ENCODE measurements around the gene PROK1.
"Not testable (repeated sequence)": the region's sequence is repeated elsewhere in the genome, so short reads cannot be mapped to it uniquely, and the experiment has no call there.

Gene PROK1, protein sequence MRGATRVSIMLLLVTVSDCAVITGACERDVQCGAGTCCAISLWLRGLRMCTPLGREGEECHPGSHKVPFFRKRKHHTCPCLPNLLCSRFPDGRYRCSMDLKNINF

DNA sequence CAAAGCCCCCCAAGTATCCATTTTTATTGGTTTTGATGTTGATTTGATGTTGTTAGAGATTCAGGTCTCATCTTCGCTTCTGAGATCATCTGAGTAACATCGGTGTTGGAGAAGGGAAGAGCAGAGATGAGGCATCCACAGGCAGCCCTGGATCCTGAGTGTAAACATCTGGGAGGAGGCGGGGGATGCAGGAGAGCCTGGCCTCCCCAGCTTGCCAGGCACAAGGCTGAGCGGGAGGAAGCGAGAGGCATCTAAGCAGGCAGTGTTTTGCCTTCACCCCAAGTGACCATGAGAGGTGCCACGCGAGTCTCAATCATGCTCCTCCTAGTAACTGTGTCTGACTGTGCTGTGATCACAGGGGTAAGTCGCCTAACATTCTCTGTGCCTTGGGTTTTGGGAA, at the start of gene PROK1:
Gene PROK1 (plus strand): TSS at position 221 of the 400 bp plus-strand sequence. CDS start 68 bp downstream, at position 289.
- no peak for DNase-seq (ENCODE audit: low read depth)

DNA sequence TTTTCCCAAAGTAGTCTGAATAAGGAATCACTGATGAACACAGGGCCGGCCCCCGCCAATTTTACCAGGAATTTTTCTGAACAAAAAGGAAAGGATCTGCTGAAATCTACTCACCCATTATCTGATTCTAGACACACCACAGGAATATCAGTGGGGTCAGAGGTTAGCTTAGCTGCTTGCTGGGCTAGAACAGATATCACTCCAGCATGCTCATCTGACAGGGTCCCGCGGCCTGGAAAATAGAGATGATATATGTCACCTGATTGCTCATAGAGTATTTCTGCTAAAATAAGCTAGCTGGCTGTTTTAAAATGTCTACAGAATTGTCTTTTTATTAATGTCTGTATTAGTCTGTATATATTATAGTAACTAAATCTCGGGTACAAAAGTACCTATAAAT, 47.1 kb upstream of the PROK1 start:
- DNase-seq (ENCODE audit: low read depth): no peak

GRCh38 chr1:110404401-110404800, 46.5 kb upstream of the PROK1 start:
- no peak for DNase-seq (ENCODE audit: low read depth)

DNA sequence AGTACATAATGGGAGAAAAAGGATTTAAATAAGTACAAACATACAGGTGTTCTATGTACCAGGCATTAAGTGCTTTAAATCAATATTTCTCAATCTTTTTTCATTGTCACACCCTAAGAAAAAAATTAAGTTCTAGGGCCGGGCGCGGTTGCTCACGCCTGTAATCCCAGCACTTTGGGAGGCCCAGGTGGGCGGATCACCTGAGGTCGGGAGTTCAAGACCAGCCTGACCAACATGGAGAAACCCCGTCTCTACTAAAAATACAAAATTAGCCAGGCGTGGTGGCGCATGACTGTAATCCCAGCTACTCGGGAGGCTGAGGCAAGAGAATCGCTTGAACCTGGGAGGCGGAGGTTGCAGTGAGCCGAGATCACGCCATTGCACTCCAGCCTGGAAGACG, 44.5 kb upstream of the PROK1 start:
- DNase-seq (ENCODE audit: low read depth): not testable (repeated sequence)

GRCh38 chr1:110407260-110408210, 43.4 kb upstream of the PROK1 start, which contains the start of gene LAMTOR5:
Gene LAMTOR5, minus strand, starts transcription at chr1:110407694. Its CDS starts 74 bp downstream, at chr1:110407620.
- peak; percentile 85 for DNase-seq (ENCODE audit: low read depth)

DNA sequence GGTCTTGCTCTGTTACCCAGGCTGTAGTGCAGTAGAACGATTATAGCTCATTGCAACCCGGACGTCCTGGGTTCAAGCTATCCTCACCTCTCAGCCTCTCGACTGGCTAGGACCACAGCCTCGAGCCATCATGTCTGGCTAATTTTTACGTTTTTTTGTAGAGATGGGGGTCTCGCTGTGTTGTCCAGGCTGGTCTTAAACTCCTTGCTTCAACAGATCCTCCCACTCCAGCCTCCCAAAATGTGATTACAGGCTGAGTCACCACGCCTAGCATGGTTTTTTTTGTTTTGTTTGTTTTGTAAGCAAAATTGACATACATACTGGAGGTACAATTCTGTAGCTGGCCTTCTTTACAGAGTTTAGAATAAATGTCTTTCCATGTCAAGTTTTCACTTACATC, 42.5 kb upstream of the PROK1 start:
- DNase-seq (ENCODE audit: low read depth): no peak

GRCh38 chr1:110409316-110409715, 41.6 kb upstream of the PROK1 start:
- DNase-seq (ENCODE audit: low read depth): no peak

- DNase-seq (ENCODE audit: low read depth): no peak
These were observed 39.7 kb upstream of the PROK1 start for GRCh38 chr1:110411173-110411735.

DNA sequence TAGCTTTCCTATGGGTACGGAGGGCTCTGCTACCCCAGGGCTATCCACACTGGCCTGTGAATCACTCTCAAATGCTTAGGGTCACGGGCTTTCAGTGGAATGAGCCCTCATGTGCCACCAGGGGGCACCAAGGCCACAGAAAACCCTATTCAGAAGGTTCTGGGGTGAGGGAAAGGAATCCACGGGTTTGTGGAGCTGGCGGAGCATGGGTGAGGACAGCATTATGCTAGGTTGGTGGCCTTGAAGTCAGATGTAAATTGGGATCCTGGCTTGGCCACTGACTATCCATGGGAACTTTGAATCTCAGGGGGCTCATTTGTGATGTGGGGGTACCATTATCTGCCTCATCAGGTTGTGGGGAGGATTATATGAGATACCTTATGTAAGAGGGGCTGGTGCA, 38.4 kb upstream of the PROK1 start:
- DNase-seq (ENCODE audit: low read depth): peak; percentile 36

GRCh38 chr1:110413045-110413444, 37.9 kb upstream of the PROK1 start:
- DNase-seq (ENCODE audit: low read depth): not testable (repeated sequence)

DNA sequence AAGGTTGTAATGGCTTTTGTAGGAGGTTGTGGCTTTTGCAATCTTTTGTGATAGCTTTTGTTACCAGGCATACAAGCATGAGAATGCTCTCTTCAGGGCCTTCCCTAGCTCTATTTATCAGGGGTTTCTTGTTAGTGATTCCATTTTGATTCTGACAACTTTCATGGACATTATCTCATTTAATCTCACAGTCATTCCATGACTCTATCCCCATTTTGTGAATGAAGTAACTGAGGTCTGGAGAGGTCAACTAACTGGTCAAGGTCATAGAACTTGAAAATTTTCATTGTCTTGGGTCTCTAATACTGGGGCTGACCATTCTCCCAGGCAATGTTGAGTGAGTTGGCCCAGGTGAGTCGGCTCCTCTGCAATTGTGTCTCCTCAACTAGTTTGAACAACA, 32.2 kb upstream of the PROK1 start:
- DNase-seq (ENCODE audit: low read depth): no peak

DNA sequence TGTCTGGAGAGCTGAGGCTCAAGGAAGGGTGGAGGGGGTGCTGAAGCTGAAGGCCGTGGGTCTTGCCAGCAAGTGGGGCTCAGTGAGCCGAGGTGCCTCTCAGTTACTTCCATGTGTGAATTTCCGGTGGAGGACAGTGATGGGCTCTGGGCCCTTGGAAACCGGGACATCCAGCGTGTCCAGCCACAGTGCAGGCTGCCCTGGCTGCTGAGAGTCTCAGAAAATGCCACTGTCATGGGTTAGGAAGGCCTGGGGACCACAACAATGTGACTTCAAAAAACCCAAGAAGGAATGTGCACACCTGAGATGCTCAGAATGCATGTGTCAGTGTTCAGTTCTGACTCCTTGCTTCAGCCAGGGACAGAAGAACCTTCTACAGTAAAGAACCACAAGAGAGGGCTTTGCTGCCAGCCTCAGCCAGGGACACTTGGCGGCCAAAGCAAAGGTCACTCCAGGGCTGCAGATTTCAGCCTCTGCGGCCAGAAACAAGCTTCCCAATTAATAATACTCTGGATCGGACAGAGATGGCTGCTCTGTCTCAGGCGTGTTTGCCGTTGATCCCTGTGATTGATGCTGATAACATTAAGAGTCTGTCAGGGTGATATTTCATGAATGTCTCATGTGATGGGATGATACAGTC, 30.8 kb upstream of the PROK1 start:
- no peak for DNase-seq (ENCODE audit: low read depth)

DNA sequence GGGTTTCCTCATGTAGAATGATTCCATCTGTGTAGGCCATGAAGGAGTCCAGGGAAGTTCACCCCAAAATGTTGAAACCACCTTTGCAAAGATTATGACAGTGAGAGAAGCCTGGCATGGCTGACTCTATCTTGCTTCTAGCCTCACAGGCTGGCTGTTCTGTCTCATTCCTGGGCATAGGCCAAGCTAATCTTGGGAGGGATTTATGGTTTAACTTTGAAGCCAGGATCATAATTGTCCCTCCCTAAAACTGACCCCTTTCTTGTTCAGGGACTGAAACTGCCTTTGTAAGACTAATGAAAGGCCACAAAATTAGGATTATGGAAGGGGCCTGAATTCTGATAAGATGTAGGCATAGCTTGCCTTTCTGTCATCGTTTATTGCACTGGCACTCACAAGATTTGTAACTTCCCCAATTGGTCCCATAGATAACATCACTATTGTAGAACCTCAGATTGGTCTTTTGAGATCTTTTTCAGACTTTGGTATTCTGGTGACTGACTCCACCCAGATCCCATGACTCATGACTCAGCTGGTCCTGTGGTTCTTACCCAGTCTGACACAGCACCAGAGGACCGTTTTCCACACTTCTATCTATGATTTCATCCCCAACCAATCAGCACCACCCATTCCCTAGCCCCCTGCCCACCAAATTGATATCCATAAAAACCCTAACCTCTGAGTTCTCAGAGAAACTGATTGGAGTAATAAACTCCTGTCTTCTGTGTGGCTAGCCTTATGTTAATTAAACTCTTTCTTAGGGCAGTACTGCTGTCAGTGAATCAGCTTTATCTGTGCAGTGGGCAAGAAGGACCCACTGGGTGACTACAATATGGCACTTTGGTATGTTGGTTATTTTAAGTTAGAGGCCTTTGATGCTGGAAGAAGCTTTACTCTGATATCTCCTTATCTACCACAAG, 29.8 kb upstream of the PROK1 start:
- no peak for DNase-seq (ENCODE audit: low read depth)

GRCh38 chr1:110424699-110425611, 26.0 kb upstream of the PROK1 start:
- DNase-seq (ENCODE audit: low read depth): no peak

DNA sequence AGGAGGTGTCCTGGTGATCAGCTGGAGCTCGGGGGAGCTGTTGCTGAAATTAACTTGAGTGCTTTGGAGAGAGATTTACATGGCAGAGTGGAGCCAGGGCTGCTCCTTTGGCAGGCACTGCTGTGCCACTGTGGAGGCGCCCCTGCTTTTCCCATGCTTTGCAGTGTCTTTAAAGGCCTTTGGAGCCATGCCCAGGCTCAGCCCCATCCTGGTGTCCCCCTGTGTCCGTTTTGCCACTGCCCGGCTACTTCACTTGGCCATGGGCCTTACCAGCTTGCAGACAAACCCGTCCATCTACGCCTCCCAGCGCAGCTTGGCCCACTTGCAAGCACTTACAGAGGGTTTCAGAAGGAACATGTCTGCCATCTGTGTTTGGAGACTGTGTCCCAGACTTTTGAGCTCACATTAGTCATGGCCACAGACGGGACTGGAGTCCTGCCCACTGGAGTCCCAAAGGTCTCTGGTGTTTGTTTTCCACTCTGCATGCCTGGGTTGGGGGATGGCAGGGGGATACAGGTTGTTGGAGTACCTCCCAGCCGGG, 25.3 kb upstream of the PROK1 start:
- no peak for DNase-seq (ENCODE audit: low read depth)

DNA sequence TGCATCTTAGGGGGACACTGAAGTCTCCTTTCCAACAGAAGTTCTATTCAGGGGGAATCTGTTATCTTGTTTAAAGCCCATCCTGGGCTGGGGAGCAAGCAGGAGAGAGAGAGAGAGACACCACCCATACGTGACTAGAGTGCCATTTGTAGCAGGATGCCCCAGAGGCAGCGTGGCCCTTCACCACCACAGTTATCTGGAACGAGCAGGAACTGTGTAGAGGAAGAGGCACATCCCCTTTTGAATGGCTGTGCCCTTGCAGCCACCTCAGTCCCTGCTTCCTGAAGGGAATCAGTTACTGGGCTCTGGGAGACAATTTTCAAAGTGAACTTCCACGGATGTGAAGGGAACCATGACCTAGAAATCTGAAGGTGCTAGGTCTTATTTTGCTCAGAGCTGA, 24.1 kb upstream of the PROK1 start:
- DNase-seq (ENCODE audit: low read depth): no peak

- DNase-seq (ENCODE audit: low read depth): no peak
These were observed 22.0 kb upstream of the PROK1 start for GRCh38 chr1:110428946-110429345.

DNA sequence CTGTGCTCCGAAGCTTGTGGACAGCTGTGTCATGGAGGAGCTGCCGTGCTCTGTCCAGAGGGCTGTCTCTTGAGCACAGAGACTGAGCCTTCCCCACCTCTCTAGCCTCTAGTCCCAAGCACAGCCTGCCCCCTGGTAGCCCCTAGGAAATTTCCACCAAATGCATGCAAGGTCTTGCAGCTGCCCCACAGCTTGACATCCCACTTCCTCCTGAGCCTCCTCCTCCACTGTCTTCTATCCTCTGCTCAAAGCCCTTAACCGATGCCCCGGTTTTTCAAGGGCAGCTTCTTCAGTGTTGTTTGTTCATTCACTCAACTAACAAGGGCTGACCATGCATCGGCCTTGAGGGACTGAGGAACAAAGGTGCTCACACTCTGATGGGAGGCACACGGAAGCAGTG, 20.6 kb upstream of the PROK1 start:
- no peak for DNase-seq (ENCODE audit: low read depth)

GRCh38 chr1:110430901-110431300, 20.0 kb upstream of the PROK1 start:
- no peak for DNase-seq (ENCODE audit: low read depth)

DNA sequence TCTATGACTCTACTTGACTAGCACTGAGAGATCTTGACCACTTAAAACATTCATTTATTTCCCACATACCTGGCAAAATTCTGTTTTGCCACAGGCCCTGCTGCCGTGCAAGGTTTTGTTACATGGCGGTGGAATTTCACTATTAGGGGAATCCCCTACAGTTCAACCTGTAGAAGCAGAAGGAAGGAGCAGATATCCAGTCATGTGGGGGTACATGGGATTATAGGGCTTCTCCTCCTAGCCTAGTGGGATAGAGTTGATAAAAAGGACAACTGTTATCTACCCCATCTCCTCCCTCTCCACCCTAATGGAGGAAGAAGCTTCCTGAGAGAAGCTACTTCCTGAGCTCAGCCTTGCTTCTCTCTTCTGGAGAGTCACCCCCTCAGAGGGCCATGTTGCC, 17.7 kb upstream of the PROK1 start:
- DNase-seq (ENCODE audit: low read depth): no peak

Data from stimulated activated CD8-positive, alpha-beta memory T cell treated with anti-CD3 and anti-CD28 coated beads, Interleukin-4, amount 100 ng/mL, for 24 hours (primary cell).